DOHH2 (cell line): ENCODE results near the gene SRP68.

Experiments used
- H3F3A ChIP-seq: fragments of 200-600 bp; sonication (generic), shearing (Covaris generic); 2 replicates; pipeline ENCODE4 v1.6.0; 2016; ENCODE audit warnings: antibody characterized with exemption, mild to moderate bottlenecking; ENCODE audit not compliant: control insufficient read depth, insufficient read depth
- H3K27ac ChIP-seq: fragments of 200-600 bp; sonication (generic); 2 replicates; pipeline ENCODE4 v1.5.1; 2014; ENCODE audit warnings: low read depth, mild to moderate bottlenecking, low read length, moderate library complexity
- H3K27me3 ChIP-seq: fragments of 200-600 bp; sonication (generic); 2 replicates; pipeline ENCODE4 v1.6.1; 2014; ENCODE audit warnings: mild to moderate bottlenecking, low read length, mixed read lengths; ENCODE audit not compliant: control insufficient read depth
- H3K36me3 ChIP-seq: fragments of 200-600 bp; sonication (generic); 2 replicates; pipeline ENCODE4 v1.6.1; 2014; ENCODE audit warnings: mild to moderate bottlenecking, low read length, moderate library complexity, mixed read lengths; ENCODE audit not compliant: control insufficient read depth
- H3K4me1 ChIP-seq: fragments of 200-600 bp; sonication (generic); 2 replicates; pipeline ENCODE4 v1.6.1; 2014; ENCODE audit warnings: mild to moderate bottlenecking, low read length, mixed read lengths; ENCODE audit not compliant: control insufficient read depth
- H3K4me2 ChIP-seq: fragments of 200-600 bp; sonication (generic); 2 replicates; pipeline ENCODE4 v1.6.0; 2014; ENCODE audit warnings: mild to moderate bottlenecking, low read length, moderate library complexity
- H3K4me3 ChIP-seq: fragments of 200-600 bp; sonication (generic); 2 replicates; pipeline ENCODE4 v1.5.1; 2014; ENCODE audit warnings: mild to moderate bottlenecking, low read length, mixed read lengths
- H3K79me2 ChIP-seq: fragments of 200-600 bp; sonication (generic); 2 replicates; pipeline ENCODE4 v1.6.1; 2014; ENCODE audit warnings: mild to moderate bottlenecking, low read length, mixed read lengths; ENCODE audit not compliant: control insufficient read depth
- H3K9me2 ChIP-seq: fragments of 200-600 bp; sonication (generic); replicated peaks from 2 replicates; pipeline ENCODE4 v1.6.1; 2014; ENCODE audit warnings: mild to moderate bottlenecking, low read length, mixed read lengths; ENCODE audit not compliant: control insufficient read depth
- H3K9me3 ChIP-seq: fragments of 200-600 bp; sonication (generic); 2 replicates; pipeline ENCODE4 v1.6.1; 2014; ENCODE audit warnings: antibody characterized with exemption, low read length, mixed read lengths; ENCODE audit not compliant: control insufficient read depth, insufficient read depth
- H4K20me1 ChIP-seq: fragments of 200-600 bp; sonication (generic); 2 replicates; pipeline ENCODE4 v1.6.0; 2014; ENCODE audit warnings: low read depth, mild to moderate bottlenecking, antibody characterized with exemption, low read length, moderate library complexity; ENCODE audit not compliant: control insufficient read depth, insufficient read depth
- CTCF ChIP-seq: fragments of 200-600 bp; sonication (generic); IDR thresholded peaks from one replicate; pipeline ENCODE4 v1.5.1; 2014; ENCODE audit warnings: antibody characterized with exemption, mild to moderate bottlenecking, low read depth, low read length; ENCODE audit not compliant: poor library complexity, severe bottlenecking
- EZH2phosphoT487 ChIP-seq: fragments of 200-600 bp; sonication (generic); IDR thresholded peaks from 2 replicates; pipeline ENCODE4 v1.6.1; 2017; ENCODE audit warnings: borderline replicate concordance, mild to moderate bottlenecking, antibody characterized with exemption, low read length, moderate library complexity, mixed read lengths

Gene SRP68

GRCh38 chr17:76022973-76023899 lies 49.1 kb downstream of the SRP68 start:
- no peaks in the 10 kb centered on the region for H3K36me3 ChIP-seq
- H3K27me3 ChIP-seq = no peaks in the 10 kb centered on the region
- no peaks in the 10 kb centered on the region for H3K79me2 ChIP-seq
- no peak overlapping the region for H3K27ac ChIP-seq
- no peak overlapping the region for H3K4me3 ChIP-seq
- H3K4me1 ChIP-seq = no peaks in the 10 kb centered on the region
- H3K4me2 ChIP-seq = no peak overlapping the region
- no peaks in the 10 kb centered on the region for H4K20me1 ChIP-seq
- no peaks in the 10 kb centered on the region for H3K9me3 ChIP-seq
- H3F3A ChIP-seq = peaks cover 5% of the 10 kb centered on the region; the same call in 1 of the 2 replicates
- H3K9me2 ChIP-seq = no peaks in the 10 kb centered on the region
- no peak for TF ChIP-seq EZH2phosphoT487
- TF ChIP-seq CTCF = no peak

DNA sequence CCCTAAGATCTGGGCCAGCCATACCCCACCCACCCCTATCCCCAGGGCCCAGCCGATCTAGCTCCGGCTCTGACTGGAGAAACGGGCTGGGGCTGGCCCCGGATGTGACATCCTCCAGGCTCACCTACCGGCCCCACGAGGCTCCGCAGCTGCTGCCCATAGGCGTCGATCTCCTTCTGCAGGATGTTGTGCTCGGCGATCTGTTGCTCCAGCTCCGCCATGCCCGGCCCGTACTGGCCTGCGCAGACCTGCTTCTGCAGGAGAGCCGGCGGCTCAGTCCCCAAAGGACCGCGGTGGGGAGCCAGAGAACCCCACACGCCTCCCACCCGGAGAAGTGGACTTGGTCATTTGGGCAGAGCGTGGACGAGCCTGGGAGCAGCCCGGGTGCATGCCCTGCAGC lies 50.0 kb downstream of the SRP68 start:
- peaks cover 5% of the 10 kb centered on the region; the same call in 1 of the 2 replicates for H3F3A ChIP-seq
- TF ChIP-seq CTCF = no peak
- no peak for TF ChIP-seq EZH2phosphoT487
- H3K9me2 ChIP-seq = no peaks in the 10 kb centered on the region
- no peaks in the 10 kb centered on the region for H3K27me3 ChIP-seq
- H3K9me3 ChIP-seq = no peaks in the 10 kb centered on the region
- H3K4me1 ChIP-seq = no peaks in the 10 kb centered on the region
- no peak overlapping the region for H3K4me3 ChIP-seq
- H3K36me3 ChIP-seq = no peaks in the 10 kb centered on the region
- H3K4me2 ChIP-seq = no peak overlapping the region
- no peak overlapping the region for H3K27ac ChIP-seq
- H4K20me1 ChIP-seq = no peaks in the 10 kb centered on the region
- H3K79me2 ChIP-seq = no peaks in the 10 kb centered on the region

- Histone ChIP-seq H3K4me3 (no peak overlapping the region), H3K4me2 (no peak overlapping the region), H3K9me3 (no peaks in the 10 kb centered on the region), H3K9me2 (no peaks in the 10 kb centered on the region), H3K79me2 (no peaks in the 10 kb centered on the region), H4K20me1 (no peaks in the 10 kb centered on the region), H3K27ac (no peak overlapping the region), H3K4me1 (no peaks in the 10 kb centered on the region), H3K27me3 (no peaks in the 10 kb centered on the region), H3K36me3 (no peaks in the 10 kb centered on the region), H3F3A (peaks cover 5% of the 10 kb centered on the region; the same call in 1 of the 2 replicates)
- TF ChIP-seq CTCF = no peak
Observed at GRCh38 chr17:76019833-76020467, 52.4 kb downstream of the SRP68 start.
